Body of pancreas (tissue), 4 donors: ENCODE measurements around the gene KIF5A. TPM values are rescaled to one million over a fixed set of nuclear protein-coding genes. Genes with fewer than 3 reads are reported as not detected.

Experiments used
- ATAC-seq: fragments of 150-250 bp; one replicate; pipeline ENCODE4 v1.9.1; 2016
- DNase-seq, 4 donors: peaks; one replicate each; pipeline ENCODE4 v3.0.0-alpha.2; 2019
- H3K27ac ChIP-seq, 4 donors: fragments of 200-600 bp; sonication (generic); 1 replicate in 3 of 4; 2 replicates in 1 of 4; pipeline versions ENCODE4 v1.5.1 to v1.6.1; 2016 to 2019; ENCODE audit warnings: mild to moderate bottlenecking in 1 of 4, mixed read lengths in 1 of 4, moderate library complexity in 1 of 4
- H3K27me3 ChIP-seq, 2 donors: fragments of 200-600 bp; sonication (generic); one replicate each; pipeline ENCODE4 v1.6.0; 2016; ENCODE audit warnings: mild to moderate bottlenecking in 1 of 2
- H3K36me3 ChIP-seq, 2 donors: fragments of 200-600 bp; sonication (generic); replicated peaks in 1 of 2; 2 replicates each; pipeline ENCODE4 v1.5.1; 2016; ENCODE audit warnings: low read depth in 2 of 2; ENCODE audit not compliant: insufficient read depth in 1 of 2
- H3K4me1 ChIP-seq: fragments of 200-600 bp; sonication (generic); one replicate; pipeline ENCODE4 v1.6.0; 2016
- H3K4me3 ChIP-seq, 2 donors: fragments of 200-600 bp; sonication (generic); 1 replicate in 1 of 2; 2 replicates in 1 of 2; pipeline ENCODE4 v1.5.1; 2016 to 2019
- H3K9me3 ChIP-seq, 3 donors: fragments of 200-600 bp; sonication (generic); 1 replicate in 2 of 3; 2 replicates in 1 of 3; pipeline ENCODE4 v1.5.1; 2016
- CTCF ChIP-seq, 7 experiments: fragments of 450-650 bp in 4 of 7; fragments of 200-600 bp in 3 of 7; sonication (generic) in 3 of 7; IDR thresholded peaks; one replicate each; pipeline ENCODE4 v1.5.1; 2016 to 2019; ENCODE audit warnings: antibody characterized with exemption in 7 of 7
- POLR2A ChIP-seq, 3 donors: fragments of 450-650 bp; IDR thresholded peaks; one replicate each; pipeline ENCODE4 v1.6.1; 2016; ENCODE audit warnings: antibody characterized with exemption in 3 of 3, mild to moderate bottlenecking in 2 of 3
- WGBS, 2 donors: methylation state at CpG; one replicate each; pipeline ENCODE4 v1.1.5; 2017; 5-methylcytosine and 5-hydroxymethylcytosine counted together
- intact Hi-C: fragments of 100-400 bp; cut with DNase I; formaldehyde crosslinking; loops from one replicate; pipeline ENCODE4 v1.15.1; 2023
- total RNA-seq, 2 donors: library from RNA; depleted of rRNA; stranded (reverse); fragments of >200 nt; gene quantifications; one replicate each; pipeline ENCODE4 v1.1.0, GENCODE V29; 2016

KIF5A gene
- total RNA-seq, 2 donors from 2014 or later: 0.33 to 1.3 TPM

GRCh38 chr12:57607958-57608663 is 58.3 kb downstream of the KIF5A start:
- Histone ChIP-seq H3K4me1 (peaks cover 41% of the 10 kb centered on the region), H3K9me3 (no peaks in the 10 kb centered on the region), H3K4me3 (no peak overlapping the region), H3K36me3 (no peaks in the 10 kb centered on the region), H3K27me3 (no peaks in the 10 kb centered on the region), H3K27ac (no peak overlapping the region)
- WGBS, 2 donors: 85 to 90% methylated on average over 12 of the region's 12 CpGs
- no peak for ATAC-seq
- intact Hi-C loops: no loop called here
- TF ChIP-seq POLR2A (IDR thresholded peaks at IDR 0.05): no peak
- TF ChIP-seq CTCF (IDR thresholded peaks at IDR 0.05): no peak
- DNase-seq: no peak

- TF ChIP-seq POLR2A (IDR thresholded peaks at IDR 0.05) (no peak), CTCF (IDR thresholded peaks at IDR 0.05) (no peak)
- ATAC-seq (no peak), DNase-seq (no peak)
- Histone ChIP-seq H3K4me3 (no peak overlapping the region), H3K27ac (no peak overlapping the region), H3K36me3 (no peaks in the 10 kb centered on the region), H3K4me1 (peaks cover 33% of the 10 kb centered on the region), H3K9me3 (no peaks in the 10 kb centered on the region), H3K27me3 (no peaks in the 10 kb centered on the region)
- WGBS, 2 donors: 69 to 81% methylated on average over 19 of the region's 19 CpGs
- intact Hi-C loops: no loop called here
Measured at GRCh38 chr12:57609101-57609780, 59.4 kb downstream of the KIF5A start.

- no peak overlapping the region for H3K27ac ChIP-seq
- no peak for ATAC-seq
- DNase-seq: no peak
Measured at GRCh38 chr12:57609781-57610553, 60.1 kb downstream of the KIF5A start.

GRCh38 chr12:57610554-57611107 is 60.8 kb downstream of the KIF5A start:
- Histone ChIP-seq H3K27me3 (no peaks in the 10 kb centered on the region), H3K4me1 (peaks cover 24% of the 10 kb centered on the region), H3K4me3 (no peak overlapping the region), H3K36me3 (no peaks in the 10 kb centered on the region), H3K9me3 (no peaks in the 10 kb centered on the region), H3K27ac (peak overlapping the region in 1 of 4 donors; percentile 28)
- DNase-seq: peak in 2 of 4 donors; percentile 27 to 43
- ATAC-seq: peak; percentile 7
- intact Hi-C loops: no loop called here
- WGBS, 2 donors: 9 to 25% methylated on average over 25 to 29 of the region's 29 CpGs
- TF ChIP-seq POLR2A (IDR thresholded peaks at IDR 0.05): no peak
- TF ChIP-seq CTCF (IDR thresholded peaks at IDR 0.05): no peak

More at GRCh38 chr12:57609781-57610553, 60.1 kb downstream of the KIF5A start:
- intact Hi-C loops: no loop called here
- TF ChIP-seq CTCF (IDR thresholded peaks at IDR 0.05): no peak
- no peak for TF ChIP-seq POLR2A (IDR thresholded peaks at IDR 0.05)
- Histone ChIP-seq H3K27me3 (no peaks in the 10 kb centered on the region), H3K36me3 (no peaks in the 10 kb centered on the region), H3K4me3 (no peak overlapping the region), H3K4me1 (peaks cover 30% of the 10 kb centered on the region), H3K9me3 (no peaks in the 10 kb centered on the region)
- 32 to 34% methylated on average over 24 to 34 of the region's 34 CpGs for WGBS, 2 donors
